ENCODE measurements around the gene ATP9A. TPM values are rescaled to one million over a fixed set of nuclear protein-coding genes. Genes with fewer than 3 reads are reported as not detected.

ATP9A gene
- total and polyA plus RNA-seq, 10 of the 15 experiments (the other 5 are each of a cell fraction or from before 2014, with no cell fraction given), result 0.03 to 0.81 (median 0.14) TPM

DNA sequence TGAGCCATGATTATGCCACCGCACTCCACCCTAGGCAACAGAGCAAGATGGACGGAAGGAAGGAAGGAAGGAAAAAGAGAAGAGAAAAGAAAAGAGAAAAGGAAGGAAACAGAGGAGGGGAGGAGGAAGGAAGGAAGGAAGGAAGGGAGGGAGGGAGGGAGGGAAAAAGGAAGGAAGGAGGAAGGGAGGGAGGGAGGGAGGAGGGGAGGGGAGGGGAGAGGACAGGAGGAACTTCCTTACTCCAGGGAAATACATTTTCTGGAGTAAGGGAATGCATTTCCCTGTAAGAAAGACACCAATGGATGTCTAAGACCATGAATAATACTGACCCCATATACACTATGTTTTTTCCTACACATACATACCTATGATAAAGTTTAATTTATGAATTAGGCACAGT is 132.5 kb downstream of the ATP9A start:
- no TSS peak for BruUV-seq (replicated peaks)
- H3K27me3 ChIP-seq (replicated peaks in 1 of 2; ENCODE audit: control insufficient read depth in 2 of 2, insufficient read depth in 2 of 2, low read length in 1 of 2), result no peaks in the 10 kb centered on the region
- intact Hi-C loops (cut with micrococcal nuclease; ENCODE audit: unreplicated experiment), result loop anchor here (10.0 kb wide), 1 partner anchor 129 kb away; the partner anchor contains the start of gene ATP9A

More for the DNA sequence above, 132.5 kb downstream of the ATP9A start:
- no peaks in the 10 kb centered on the region for H3K36me3 ChIP-seq (ENCODE audit: control insufficient read depth in 2 of 2, insufficient read depth in 2 of 2, low read length in 1 of 2)
- H2AFZ ChIP-seq (ENCODE audit: control insufficient read depth, low read depth, low read length), result no peak overlapping the region
- no peak overlapping the region for H3K27ac ChIP-seq (ENCODE audit: control insufficient read depth, insufficient read depth)
- in situ Hi-C loops (cut with MboI), result no loop called here
- H3K9me3 ChIP-seq (replicated peaks; ENCODE audit: control insufficient read depth, insufficient read depth, low read length), result no peaks in the 10 kb centered on the region
- WGBS (ENCODE audit: insufficient coverage, insufficient replicate concordance, low lambda C conversion rate, missing lambda C conversion rate), result 85% methylated on average over 2 of the region's 2 CpGs
- H3K79me2 ChIP-seq (ENCODE audit: control insufficient read depth, insufficient read depth, low read length), result no peaks in the 10 kb centered on the region
- H3K9ac ChIP-seq (ENCODE audit: control insufficient read depth, insufficient read depth, low read length), result no peak overlapping the region
- TF ChIP-seq STAT1 (conservative IDR thresholded peaks at IDR 0.05) (no peak), TCF12 (IDR thresholded peaks at IDR 0.05; ENCODE audit: low read depth, low read length) (no peak), CBFB (IDR thresholded peaks at IDR 0.05; ENCODE audit: low read depth) (no peak), CBX5 (IDR thresholded peaks at IDR 0.05; ENCODE audit: low read depth) (no peak)
- TF ChIP-seq, protein P1, sequence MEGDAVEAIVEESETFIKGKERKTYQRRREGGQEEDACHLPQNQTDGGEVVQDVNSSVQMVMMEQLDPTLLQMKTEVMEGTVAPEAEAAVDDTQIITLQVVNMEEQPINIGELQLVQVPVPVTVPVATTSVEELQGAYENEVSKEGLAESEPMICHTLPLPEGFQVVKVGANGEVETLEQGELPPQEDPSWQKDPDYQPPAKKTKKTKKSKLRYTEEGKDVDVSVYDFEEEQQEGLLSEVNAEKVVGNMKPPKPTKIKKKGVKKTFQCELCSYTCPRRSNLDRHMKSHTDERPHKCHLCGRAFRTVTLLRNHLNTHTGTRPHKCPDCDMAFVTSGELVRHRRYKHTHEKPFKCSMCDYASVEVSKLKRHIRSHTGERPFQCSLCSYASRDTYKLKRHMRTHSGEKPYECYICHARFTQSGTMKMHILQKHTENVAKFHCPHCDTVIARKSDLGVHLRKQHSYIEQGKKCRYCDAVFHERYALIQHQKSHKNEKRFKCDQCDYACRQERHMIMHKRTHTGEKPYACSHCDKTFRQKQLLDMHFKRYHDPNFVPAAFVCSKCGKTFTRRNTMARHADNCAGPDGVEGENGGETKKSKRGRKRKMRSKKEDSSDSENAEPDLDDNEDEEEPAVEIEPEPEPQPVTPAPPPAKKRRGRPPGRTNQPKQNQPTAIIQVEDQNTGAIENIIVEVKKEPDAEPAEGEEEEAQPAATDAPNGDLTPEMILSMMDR (IDR thresholded peaks at IDR 0.05 in 2 of 3, conservative IDR thresholded peaks at IDR 0.05 in 1 of 3; ENCODE audit: control insufficient read depth in 2 of 3, extremely low read depth in 1 of 3, insufficient read depth in 1 of 3, low read depth in 3 of 3, low read length in 3 of 3), result no peak
- TF ChIP-seq, protein P2, sequence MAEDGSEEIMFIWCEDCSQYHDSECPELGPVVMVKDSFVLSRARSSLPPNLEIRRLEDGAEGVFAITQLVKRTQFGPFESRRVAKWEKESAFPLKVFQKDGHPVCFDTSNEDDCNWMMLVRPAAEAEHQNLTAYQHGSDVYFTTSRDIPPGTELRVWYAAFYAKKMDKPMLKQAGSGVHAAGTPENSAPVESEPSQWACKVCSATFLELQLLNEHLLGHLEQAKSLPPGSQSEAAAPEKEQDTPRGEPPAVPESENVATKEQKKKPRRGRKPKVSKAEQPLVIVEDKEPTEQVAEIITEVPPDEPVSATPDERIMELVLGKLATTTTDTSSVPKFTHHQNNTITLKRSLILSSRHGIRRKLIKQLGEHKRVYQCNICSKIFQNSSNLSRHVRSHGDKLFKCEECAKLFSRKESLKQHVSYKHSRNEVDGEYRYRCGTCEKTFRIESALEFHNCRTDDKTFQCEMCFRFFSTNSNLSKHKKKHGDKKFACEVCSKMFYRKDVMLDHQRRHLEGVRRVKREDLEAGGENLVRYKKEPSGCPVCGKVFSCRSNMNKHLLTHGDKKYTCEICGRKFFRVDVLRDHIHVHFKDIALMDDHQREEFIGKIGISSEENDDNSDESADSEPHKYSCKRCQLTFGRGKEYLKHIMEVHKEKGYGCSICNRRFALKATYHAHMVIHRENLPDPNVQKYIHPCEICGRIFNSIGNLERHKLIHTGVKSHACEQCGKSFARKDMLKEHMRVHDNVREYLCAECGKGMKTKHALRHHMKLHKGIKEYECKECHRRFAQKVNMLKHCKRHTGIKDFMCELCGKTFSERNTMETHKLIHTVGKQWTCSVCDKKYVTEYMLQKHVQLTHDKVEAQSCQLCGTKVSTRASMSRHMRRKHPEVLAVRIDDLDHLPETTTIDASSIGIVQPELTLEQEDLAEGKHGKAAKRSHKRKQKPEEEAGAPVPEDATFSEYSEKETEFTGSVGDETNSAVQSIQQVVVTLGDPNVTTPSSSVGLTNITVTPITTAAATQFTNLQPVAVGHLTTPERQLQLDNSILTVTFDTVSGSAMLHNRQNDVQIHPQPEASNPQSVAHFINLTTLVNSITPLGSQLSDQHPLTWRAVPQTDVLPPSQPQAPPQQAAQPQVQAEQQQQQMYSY (CRISPR knock-in tag; IDR thresholded peaks at IDR 0.05), result no peak
- RAD21 ChIA-PET (ENCODE audit: unreplicated experiment), result no interaction called here
- ATAC-seq (no peak), FAIRE-seq (no peak), DNase-seq (ENCODE audit: low read depth, low spot score) (no peak)
- POLR2A ChIA-PET, result no interaction called here
- SMC1A ChIA-PET (ENCODE audit: uncharacterized antibody, unreplicated experiment), result no interaction called here
- no peak overlapping the region for H3K4me3 ChIP-seq
- no peaks in the 10 kb centered on the region for H4K20me1 ChIP-seq (ENCODE audit: control insufficient read depth, insufficient read depth)
- CTCF ChIA-PET, result no interaction called here
- H3K4me1 ChIP-seq (ENCODE audit: control insufficient read depth, insufficient read depth, low read length), result peaks cover 8% of the 10 kb centered on the region
- H3K4me2 ChIP-seq (ENCODE audit: control insufficient read depth, insufficient read depth), result no peak overlapping the region

All from GM12878 (cell line).